ENCODE results near the gene PLA2G6. TPM values are rescaled to one million over a fixed set of nuclear protein-coding genes. Genes with fewer than 3 reads are reported as not detected.
"Not testable (repeated sequence)": the region's sequence is repeated elsewhere in the genome, so short reads cannot be mapped to it uniquely, and the experiment has no call there.

The PLA2G6 gene
- total RNA-seq, 1 donor from 2014 or later: 260 TPM

DNA sequence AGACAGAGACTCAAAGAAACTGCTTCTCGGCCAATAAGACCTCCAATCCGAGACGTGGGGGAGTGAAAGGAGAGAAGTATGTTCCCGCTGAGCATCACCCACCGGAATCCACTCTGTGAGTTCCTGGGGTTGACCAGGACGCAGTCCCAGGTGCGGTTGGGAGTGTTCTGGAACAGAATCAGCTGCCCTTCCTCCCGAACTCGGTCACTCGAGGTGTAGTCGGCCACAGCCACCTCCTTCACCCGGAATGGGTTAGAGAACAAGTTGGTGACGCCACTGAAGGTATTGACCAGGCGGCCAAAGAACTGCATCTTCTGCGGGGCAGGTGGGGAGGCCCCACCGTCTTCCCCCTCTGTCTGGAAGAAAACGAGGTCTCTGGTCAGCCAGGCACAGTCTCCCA lies 12.5 kb downstream of the PLA2G6 start:
- no peak for DNase-seq (ENCODE audit: low spot score)

DNA sequence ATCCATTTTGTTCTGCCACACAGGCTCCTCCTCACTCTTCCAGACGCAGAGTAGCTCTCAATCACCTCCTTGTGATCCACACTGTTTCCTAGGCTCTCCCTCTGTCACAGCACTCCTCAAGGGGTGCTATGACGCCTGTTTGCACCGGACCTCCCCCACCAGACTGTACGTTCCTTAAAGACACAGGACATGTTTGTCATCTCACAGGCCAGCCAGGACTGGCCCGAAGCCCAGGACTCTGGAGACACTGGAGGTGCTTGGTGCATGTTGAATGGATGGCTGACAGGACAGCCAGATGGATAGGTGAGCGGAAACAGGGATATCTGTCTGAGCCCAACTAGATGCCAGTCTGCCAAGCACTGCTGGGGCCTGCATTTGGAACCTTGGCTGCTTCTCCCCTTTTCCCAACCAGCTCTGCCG lies 13.6 kb downstream of the PLA2G6 start:
- peak; percentile 74 for DNase-seq (ENCODE audit: low spot score)

DNA sequence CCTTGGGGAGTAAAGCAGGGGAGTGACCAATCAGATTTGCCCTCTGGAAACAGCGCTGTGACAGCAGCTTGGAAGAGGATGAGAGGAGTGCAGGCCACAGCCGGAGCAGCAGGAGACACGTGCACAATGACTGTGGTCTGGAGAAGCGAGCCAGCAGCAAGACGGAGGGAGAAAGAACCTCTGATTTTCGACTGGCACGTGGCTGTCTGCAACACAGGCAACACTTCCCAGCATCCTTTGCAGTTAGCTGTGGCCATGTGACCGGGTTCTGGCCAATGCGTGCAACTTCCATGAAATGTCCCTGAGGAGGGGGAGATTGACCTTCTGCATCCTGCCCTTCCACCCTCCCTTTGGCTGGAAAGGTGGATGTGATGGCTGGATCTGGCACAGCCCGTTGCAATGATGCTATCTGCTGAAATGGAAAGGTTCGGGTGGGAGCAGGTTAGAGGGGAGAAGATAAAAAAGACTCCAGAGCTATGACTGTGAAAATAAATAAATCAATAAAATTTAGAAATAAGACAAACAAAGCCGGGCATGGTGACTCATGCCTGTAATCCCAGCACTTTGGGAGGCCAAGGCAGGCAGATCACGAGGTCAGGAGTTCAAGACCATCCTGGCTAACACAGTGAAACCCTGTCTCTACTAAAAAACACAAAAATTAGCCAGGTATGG lies 15.6 kb downstream of the PLA2G6 start:
- no peak for DNase-seq (ENCODE audit: low spot score)

DNA sequence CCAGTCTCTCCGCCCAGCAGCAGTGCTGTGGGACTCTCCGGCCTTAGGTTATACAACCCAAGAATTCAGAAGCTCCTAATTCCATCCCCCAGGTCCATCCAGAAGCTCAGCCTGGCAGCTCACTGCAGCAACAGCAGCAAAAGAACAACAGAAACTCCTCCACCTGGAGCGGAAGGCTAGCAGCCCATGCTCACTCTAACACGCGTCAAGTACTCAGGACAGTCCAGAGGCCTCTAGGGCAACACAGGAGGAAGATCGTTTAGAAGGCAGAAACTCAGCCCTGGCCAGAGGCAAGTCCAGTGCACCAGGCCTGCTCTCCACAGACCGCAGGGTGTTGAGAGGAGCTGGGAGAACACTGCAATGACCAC lies 17.1 kb downstream of the PLA2G6 start:
- no peak for DNase-seq (ENCODE audit: low spot score)

DNA sequence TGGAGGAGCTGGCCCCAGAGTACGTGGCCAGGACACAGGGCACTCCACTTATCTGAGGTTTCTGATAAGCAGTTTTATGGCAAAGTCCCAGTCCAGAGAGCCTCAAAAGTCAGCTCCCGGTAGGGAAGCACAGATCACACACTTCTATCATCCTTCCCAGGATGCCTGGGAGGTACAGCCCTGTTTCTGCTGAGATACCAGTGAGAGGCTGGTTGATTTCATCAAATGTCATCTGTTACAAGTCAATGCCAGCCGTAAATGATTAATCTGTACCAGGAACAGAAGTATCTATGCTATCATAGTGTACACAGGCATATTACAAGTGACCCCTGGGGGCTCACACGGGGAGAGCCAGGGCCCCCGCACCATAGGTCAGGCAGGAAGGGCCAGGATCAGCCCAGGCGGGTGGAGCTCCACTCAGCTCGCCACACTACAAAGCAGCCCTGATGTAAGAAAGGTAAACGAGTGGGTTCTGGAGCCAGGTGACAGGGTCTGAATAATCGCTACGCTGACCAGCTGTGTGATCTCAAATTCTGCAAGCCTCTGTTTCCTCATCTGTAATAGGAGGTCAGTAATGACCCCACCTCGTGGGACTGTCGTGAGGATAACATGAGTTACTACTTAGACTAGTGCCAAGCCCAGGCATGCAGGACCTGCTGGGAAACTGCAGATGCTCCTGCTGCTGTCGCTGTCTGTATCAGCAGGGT lies 17.6 kb downstream of the PLA2G6 start:
- peak; percentile 89 for DNase-seq (ENCODE audit: low spot score)

DNA sequence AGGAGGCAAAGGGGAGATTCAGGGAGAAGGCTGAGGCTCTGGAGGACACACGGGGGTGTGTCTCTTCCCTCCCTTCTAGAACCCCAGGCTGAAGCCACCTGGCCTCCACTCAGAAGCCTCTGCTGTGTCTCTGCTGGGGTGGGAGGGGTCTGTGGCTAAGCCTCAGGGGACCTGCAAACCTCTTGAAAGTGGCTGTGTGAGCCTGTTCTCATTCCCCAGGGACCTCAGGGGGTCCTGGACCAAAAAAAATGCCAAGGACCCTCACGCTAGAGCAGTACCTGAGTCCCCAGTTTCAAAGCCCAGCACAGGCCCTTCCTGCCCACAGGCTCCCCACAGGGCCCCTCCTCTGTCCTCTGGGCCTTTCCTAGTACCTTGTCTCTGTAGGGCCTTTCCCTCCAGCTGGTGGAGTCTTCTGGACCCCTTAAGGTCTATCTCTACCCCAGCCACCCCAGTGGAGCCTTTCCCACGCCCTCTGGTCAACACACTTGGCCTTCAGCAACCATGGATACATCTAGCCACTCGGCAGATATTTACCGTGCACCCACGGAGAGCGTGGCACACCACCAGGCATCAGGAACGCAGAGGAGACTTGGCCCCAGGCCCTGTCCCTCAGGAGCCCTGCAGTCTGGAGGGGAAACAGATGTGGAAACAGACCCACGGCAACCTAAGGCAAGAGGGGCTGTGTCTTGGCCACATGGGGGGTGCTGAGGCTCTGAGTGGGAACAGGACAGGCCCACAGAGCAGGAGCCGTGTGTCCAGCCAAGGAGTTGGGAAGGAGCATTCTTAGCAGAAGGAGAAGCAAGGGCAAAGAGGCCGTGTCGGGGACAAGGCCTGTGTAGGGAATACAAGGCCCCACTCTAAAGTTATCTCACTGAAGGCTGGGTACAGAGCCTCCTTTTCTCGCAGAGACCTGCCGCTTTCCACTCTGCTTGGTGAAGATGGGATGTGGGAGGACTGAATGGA lies 18.5 kb downstream of the PLA2G6 start:
- no peak for DNase-seq (ENCODE audit: low spot score)

DNA sequence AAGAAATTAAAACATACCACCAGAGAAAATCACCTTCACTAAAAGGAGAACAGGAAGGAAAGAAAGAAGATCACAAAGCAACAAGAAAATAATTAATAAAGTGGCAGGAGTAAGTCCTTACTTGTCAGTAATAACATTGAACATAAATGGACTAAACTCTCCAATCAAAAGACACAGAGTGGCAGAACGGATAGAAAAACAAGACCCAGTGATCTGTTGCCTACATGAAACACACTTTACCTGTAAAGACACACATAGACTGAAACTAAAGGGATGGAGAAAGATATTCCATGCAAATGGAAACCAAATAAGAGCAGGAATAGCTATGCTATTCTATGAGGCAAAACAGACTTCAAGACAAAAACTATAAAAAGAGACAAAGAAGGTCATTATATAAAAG lies 25.9 kb downstream of the PLA2G6 start:
- no peak for DNase-seq (ENCODE audit: low spot score)

DNA sequence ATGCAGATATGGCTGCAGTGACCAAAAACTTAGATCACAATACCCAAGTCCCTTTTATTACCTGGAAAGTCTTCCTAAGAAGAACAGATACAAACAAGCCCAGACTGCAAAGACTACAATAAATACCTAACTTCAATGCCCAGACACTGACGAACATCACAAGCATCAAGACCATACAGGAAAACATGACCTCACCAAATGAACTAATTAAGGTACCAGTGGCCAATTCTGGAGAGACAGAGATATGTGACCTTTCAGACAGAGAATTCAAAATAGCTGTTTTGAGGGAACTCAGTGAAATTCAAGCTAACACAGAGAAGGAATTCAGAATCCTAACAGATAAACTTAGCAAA lies 27.1 kb downstream of the PLA2G6 start:
- DNase-seq (ENCODE audit: low spot score): not testable (repeated sequence)

DNA sequence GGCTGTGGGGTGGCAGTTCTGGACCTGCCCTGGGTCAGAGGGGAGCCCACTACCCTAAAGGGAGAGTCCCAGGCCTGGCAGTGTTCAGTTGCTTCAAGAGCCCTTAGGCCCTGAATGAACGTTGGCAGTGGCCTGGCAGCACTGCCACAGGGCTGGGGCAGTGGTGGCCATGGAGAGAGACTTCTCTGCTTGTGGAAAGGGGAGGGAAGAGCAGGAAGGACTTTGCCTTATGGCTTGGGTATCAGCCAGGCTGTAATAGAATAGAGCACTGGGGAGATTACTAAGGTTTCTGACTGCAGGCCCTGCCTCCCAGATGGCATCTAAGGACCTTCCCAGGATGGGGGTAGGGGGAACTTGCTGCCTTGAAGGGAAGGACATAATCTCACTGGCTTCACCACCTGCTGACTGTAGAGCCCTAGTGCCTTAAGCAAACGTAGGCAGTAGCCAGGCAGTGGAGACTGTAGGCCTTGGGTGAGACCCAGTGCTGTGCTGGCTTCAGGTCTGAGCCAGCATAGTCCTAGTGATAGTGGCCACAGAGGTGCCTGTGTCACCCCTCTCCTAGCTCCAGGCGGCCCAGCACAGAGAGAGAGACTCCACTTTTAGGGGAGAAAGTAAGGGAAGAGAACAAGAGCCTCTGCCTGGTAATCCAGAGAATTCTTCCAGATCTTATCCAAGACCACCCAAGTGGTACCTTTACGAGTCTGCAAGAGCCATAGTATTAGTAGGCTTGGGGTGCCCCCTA lies 27.6 kb downstream of the PLA2G6 start:
- peak; percentile 46 for DNase-seq (ENCODE audit: low spot score)

DNA sequence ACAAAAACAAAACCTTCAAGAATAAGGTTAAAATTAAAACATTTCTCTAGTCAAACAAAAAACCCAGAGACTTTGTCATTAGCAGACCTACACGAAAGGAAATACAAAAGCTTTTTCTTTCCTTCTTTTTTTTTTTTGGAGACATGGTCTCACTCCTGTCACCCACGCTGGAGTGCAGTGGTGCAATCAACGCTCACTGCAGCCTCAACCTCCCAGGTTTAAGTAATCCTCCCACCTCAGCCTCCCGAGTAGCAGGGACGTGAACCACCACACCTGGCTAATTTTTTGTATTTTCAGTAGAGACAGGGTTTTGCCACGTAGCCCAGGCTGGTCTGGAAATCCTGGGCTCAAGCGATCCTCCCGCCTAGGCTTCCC lies 30.5 kb downstream of the PLA2G6 start:
- DNase-seq (ENCODE audit: low spot score): no peak

DNA sequence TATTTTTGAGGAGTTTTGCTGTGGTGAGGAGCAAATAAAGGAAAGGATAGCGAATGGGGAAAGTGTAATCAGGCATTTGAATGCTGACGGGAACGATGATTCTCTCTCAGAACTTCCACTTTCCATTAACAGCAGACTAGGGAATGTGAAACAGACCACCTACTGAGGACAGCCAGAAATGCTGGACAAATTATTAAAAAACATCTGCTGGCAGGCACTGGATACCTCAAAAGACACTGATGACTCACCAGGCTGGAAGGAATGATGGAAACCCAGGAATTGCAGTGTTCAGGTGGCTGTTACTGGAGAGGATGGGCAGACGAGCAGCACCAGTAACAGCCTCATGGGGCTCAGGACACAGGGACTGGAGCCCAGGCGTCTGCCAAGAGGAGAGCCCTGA lies 33.4 kb downstream of the PLA2G6 start:
- DNase-seq (ENCODE audit: low spot score): no peak

DNA sequence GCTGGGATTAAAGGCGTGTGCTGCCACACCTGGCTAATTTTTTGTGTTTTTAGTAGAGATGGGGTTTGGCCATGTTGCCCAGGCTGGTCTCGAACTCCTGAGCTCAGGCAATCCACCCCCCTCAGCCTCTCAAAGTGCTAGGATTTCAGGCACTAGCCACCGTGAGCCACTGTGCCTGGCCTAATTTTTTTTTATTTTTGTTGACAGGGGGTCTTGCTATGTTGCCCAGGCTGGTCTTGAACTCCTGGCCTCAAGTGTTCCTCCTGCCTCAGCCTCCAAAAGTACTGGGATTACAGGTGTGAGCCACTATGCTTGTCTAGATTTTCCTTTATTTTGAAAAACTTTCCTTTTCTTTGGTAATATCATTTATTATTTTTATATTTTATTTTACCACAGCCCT lies 35.5 kb downstream of the PLA2G6 start:
- DNase-seq (ENCODE audit: low spot score): not testable (repeated sequence)

DNA sequence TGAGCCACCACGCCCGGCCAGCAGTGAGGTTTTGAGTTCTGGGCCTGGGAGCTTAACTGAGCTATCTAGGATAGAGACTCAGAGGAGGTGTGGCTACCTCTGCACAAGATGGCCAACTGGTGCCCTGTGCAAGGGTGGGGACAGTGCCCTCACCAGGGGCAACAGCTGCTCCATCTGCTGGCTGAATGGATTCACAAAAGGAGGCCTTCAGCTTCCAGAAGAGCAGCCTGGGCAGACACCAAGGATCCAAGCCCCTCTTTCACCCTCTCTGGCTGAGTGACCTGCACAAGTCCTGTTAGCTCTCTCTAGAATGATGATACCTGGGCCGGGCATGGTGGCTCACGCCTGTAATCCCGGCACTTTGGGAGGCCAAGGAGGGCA lies 37.6 kb downstream of the PLA2G6 start:
- no peak for DNase-seq (ENCODE audit: low spot score)

DNA sequence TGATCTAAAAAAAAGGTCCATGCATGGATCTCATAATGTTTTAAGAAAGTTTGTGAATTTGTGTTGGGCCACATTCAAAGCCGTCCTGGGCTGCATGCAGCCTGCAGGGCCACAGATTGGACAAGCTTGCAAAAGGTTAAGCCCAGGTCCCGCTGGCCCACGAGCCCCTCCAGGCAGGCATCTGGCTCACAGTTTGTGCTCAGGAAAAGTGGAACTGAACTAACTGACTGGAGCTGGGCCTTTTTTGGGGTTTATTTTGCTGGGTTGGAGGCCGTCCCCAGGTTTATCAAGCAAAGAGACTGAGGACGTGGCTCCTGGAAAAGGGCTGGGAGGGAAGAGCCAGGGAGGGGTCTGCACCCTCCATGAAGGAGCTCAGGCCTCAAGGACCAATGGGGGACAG lies 39.0 kb downstream of the PLA2G6 start:
- no peak for DNase-seq (ENCODE audit: low spot score)

DNA sequence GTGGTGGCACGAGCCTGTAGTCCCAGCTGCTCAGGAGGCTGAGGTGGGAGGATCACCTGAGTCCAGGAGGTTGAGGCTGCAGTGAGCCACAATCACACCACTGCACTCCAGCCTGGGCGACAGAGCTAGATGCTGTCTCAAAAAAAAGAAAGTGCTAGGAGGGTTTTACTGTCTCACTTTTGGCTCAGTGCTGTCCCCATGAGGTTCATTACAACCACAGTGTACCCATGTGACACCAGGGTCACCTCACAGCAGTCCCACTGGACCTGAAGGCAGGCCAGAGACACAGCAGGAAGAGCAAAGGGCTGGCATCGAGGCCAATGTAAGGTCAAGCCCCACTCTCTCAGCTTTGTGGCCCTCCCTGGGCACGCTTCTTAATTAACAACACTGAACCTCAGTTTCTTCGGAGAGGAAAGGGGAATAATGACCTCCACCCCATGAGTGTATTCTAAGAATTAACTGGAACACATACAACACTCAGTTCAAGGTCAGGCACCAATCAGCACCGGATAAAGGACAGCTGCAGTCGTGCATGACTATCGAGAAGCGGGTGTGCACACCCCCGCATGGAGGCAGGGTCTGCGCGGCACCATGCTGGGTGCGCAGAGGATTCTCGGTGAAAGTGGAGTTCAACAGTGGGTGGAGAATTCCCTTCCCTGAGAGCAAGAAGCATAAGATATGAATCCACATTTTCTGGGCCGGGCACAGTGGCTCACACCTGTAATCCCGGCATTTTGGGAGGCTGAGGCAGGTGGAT lies 40.2 kb downstream of the PLA2G6 start:
- no peak for DNase-seq (ENCODE audit: low spot score)

DNA sequence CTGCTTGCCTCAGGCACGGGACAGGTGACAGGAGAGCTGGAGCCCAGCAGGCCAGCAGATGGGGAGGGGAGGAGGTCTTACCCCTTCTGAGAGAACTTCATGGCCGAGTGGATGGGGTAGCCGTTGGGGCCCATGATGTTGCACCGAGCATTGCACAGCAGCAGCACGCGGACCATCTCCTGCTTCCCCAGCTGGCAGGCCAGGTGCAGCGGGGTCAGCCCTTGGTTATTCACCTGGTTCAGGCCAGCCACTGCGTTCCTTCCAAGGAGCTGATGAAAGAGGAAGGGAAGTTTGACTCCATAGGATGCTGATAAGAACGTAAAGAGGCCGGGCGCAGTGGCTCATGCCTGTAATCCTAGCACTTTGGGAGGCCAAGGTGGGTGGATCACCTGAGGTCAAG lies 41.7 kb downstream of the PLA2G6 start:
- no peak for DNase-seq (ENCODE audit: low spot score)

DNA sequence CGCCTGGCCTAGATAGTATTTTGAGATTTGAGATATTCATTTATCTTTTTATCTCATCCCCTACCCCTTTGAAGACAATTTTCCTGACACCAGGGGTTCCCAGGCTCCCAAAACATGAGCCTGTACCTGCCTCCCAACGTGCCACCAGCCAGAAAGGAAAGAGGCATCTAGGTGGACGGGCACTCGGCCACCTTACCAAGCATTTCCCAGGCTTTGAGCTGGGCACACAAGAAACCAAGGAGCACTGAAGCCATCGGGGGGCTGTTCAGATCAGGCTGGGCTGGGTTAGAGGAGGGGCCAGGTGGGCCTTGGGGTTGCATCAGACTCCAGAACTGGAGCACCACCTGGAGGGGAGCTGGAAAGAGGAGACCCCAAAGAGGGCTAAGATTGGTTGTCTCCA lies 42.7 kb downstream of the PLA2G6 start:
- no peak for DNase-seq (ENCODE audit: low spot score)

DNA sequence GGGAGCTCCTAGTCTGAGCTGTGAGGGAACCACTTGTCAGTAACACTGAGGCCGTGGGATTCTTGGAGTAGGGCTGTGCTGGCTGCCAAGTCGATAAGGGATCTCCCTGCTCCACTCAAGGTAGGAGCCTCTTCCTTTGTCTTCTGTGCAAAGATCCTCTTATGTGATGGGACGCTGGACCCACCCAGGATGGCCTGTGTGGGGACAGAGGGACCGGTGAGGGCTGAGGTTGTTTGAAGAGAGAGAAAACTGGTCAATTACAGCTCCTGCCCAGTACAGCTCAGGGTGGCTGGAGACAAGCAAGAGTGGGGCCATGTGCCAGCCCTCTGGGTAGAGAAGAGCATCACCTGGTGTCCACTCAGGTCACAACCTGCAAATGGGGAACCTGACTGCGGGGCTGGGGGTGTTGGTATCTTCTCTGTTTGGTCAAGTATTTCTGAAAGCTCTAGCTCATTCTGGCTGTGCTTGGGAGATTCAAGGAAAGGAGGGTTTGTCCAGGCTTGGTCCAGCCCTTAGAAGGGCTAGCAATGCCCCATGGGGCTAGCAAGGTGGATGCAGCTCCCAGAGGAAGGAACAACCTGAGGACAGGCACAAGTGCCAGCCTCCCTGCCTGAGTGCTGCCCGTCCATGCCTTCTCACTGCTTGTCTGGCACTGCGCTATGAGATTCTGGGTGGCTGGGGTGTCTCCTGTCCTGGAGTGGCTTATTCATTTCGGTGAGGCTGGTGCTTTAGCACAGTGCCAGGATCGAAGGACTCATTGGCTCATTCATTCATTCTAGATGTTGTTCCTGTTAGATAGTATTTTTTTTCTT lies 43.5 kb downstream of the PLA2G6 start:
- DNase-seq (ENCODE audit: low spot score): no peak

DNA sequence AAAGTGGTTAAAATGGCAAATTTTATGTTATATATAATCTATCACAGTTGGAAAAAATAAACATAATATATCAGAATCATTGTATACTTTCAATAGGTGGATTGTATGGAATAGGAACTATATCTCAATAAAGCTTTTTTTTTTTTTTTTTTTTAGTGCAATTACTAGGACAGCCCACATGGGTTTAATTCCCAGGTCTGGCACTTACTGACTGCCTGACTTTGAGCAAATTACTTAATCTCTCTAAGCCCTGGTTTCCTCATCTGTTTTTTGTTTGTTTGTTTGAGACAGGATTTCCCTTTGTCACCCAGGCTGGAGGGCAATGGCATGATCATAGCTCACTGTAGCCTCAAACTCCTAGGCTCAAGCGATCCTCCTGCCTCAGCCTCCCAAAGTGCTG lies 45.0 kb downstream of the PLA2G6 start:
- DNase-seq (ENCODE audit: low spot score): no peak

DNA sequence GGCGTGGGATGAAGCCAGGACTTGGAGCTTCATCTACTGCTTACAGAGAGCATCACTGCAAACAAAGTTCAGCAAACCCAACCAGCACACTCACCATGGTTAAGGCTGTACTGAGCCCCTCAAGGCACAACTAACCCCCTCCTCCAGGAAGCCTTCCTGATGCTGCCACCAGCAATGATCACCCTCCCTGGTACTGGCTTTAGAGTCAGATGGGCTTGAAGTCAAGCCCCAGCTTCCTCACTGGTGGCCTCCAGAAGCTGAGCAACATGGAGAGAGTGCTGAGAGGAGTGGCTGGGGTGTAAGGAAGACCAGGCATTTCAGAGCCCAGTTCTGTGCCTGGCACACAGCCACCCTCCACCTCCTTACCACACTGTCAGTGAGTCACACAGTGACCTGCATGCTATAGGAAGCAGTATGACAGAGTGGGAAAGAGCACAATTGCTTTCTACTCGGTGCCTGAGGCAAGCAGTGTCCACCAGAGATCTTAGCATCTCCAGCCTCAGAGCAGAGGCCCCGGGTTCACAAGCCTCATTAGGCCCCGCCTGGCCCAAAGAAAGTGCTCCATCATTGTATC lies 46.4 kb downstream of the PLA2G6 start:
- DNase-seq (ENCODE audit: low spot score): no peak

Measured in mucosa of gallbladder (tissue), 1 donor.